ENCODE data around the gene SETBP1.

The SETBP1 gene

DNA sequence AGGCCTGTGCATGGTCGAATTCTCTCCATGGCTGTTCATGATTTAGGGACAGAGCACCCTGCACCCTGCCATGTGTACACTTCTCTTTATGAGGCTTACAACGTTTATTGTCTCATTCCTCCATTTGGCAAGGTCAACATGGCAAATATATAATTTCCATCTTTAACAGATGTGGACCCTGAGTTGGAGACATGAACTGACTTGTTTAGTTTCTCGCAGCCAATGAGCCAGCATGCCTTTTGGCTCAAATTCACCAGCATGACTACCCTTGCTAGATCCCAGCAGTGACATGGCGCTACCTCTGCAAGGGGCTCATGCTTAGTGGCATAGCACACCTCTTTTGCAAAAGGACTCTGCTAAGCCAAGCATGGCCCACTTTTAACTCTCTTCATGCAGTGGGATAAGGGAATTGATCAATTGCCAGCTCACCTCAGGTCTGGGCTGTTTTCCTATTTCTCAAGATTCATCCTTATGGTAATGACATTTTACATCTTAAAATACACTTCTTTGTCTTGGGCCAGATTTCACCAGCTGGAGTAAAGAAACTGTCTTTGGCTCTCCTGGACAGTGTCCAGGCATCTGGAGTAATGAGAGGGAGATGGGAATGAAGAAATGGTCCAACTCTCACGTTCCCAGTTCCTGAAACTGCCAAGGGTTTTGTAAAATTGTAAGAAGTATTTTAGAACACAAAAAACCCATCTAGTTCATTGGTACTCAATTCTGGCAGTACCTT, 159.5 kb downstream of the SETBP1 start:
- TF ChIP-seq, protein P1, sequence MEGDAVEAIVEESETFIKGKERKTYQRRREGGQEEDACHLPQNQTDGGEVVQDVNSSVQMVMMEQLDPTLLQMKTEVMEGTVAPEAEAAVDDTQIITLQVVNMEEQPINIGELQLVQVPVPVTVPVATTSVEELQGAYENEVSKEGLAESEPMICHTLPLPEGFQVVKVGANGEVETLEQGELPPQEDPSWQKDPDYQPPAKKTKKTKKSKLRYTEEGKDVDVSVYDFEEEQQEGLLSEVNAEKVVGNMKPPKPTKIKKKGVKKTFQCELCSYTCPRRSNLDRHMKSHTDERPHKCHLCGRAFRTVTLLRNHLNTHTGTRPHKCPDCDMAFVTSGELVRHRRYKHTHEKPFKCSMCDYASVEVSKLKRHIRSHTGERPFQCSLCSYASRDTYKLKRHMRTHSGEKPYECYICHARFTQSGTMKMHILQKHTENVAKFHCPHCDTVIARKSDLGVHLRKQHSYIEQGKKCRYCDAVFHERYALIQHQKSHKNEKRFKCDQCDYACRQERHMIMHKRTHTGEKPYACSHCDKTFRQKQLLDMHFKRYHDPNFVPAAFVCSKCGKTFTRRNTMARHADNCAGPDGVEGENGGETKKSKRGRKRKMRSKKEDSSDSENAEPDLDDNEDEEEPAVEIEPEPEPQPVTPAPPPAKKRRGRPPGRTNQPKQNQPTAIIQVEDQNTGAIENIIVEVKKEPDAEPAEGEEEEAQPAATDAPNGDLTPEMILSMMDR (IDR thresholded peaks at IDR 0.05; ENCODE audit: extremely low read depth, missing control alignments): no peak
- DNase-seq (ENCODE audit: low spot score): no peak

DNA sequence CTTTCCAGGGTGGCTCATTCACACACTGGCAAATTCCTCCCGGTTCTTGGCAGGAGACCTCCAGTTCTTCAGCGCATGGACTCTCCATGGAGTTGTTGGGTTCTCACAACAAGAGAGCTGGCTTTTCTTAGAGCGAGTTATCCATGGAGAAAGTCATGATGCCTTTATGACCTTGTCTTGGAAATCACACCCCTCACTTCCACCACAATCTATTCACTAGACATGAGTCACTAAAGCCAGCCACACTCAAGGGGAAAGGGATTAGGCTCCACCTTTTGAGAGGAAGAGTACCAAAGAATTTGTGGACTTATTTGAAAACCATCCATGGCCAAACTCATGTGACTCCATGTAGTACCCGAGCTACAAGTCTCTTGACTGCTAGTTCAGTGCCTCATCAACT, 160.5 kb downstream of the SETBP1 start:
- TF ChIP-seq, protein P1 (IDR thresholded peaks at IDR 0.05; ENCODE audit: extremely low read depth, missing control alignments): no peak
- DNase-seq (ENCODE audit: low spot score): no peak

DNA sequence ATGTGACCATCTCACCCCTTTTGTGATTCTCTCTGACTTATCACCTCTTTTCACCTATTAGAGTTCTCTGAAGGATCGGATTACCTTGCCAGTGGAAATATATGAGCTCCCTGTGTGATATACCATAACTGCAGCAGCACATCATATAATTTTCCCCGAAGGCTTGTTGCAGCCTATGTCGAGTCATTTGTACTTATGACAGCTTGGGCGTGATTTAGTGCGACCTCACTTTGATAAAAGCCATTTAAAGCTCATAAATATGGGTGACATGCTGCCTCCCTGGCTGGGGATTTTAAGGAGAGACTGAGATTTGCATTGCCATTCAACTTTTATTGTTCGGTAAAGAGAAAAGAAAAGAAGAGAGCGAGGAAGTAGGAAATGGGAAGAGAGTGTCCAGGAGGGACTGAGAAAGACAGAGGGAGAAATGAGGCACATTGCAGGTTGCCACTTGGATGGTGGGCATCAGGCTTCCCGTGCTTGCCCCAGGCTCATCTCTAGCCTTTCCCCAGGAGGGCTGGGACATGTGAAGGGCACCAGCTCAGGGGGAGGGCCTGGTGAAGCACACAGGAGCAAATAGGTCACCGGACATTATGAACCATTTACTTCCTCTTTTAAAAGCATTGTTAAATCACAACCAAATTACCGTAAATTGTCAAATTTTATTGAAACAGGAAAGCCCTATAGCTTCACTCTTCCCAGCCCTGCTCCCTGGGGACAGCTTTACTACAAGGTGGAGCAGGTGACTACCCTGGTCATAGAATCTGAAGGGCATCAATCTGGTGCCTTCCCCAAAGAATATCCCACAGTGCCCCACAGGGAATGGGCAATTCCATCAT, 161.3 kb downstream of the SETBP1 start:
- TF ChIP-seq, protein P1 (IDR thresholded peaks at IDR 0.05; ENCODE audit: extremely low read depth, missing control alignments): no peak

GRCh38 chr18:44842588-44843412, 162.1 kb downstream of the SETBP1 start:
- no peak for DNase-seq (ENCODE audit: low spot score)
- TF ChIP-seq, protein P1 (IDR thresholded peaks at IDR 0.05; ENCODE audit: extremely low read depth, missing control alignments): no peak

More for the DNA sequence above, 161.3 kb downstream of the SETBP1 start:
- no peak for DNase-seq (ENCODE audit: low spot score)

DNA sequence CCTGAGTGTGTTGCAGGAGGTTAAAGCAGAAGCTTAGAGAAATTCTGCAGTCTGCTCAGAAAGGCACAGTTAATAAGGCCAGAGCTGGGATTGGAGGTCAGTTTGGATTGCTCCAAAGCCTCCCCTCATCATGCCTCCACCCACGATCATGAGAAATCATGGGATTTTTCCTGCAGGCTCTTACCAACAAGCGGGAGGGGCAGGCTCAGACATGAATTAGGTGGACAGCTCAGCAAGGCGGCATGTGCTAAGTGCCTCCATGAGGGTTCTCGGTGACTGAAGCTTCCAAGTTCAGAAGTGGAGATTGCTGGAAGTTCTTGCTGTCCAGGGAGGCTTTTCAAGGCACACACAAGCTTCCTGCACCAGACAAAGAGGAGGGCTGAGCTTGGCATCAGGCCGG, 163.8 kb downstream of the SETBP1 start:
- TF ChIP-seq, protein P1 (IDR thresholded peaks at IDR 0.05; ENCODE audit: extremely low read depth, missing control alignments): no peak
- no peak for DNase-seq (ENCODE audit: low spot score)

GRCh38 chr18:44846450-44846849, 165.8 kb downstream of the SETBP1 start:
- no peak for DNase-seq (ENCODE audit: low spot score)
- TF ChIP-seq, protein P1 (IDR thresholded peaks at IDR 0.05; ENCODE audit: extremely low read depth, missing control alignments): no peak

All from GM20000 (cell line).